H9 (cell line): ENCODE measurements around the gene TAP2. TPM values are rescaled to one million over a fixed set of nuclear protein-coding genes. Genes with fewer than 3 reads are reported as not detected.

Experiments
- DNase-seq: peaks from one replicate; pipeline ENCODE4 v3.0.0-alpha.2; 2017
- H2AFZ ChIP-seq: one replicate; pipeline ENCODE4 v1.6.1; 2013; ENCODE audit warnings: mild to moderate bottlenecking, low read length, control low read depth, moderate library complexity
- H2AK5ac ChIP-seq: 2 replicates; pipeline ENCODE4 v1.6.1; 2013; ENCODE audit warnings: low read length, control low read depth, mixed read lengths; ENCODE audit not compliant: insufficient read length
- H2BK120ac ChIP-seq: one replicate; pipeline ENCODE4 v1.6.1; 2013; ENCODE audit warnings: low read depth, mild to moderate bottlenecking, low read length, control low read depth, inconsistent platforms; ENCODE audit not compliant: poor library complexity, severe bottlenecking
- H2BK12ac ChIP-seq: 2 replicates; pipeline ENCODE4 v1.6.1; 2013; ENCODE audit warnings: low read length, control low read depth, mixed read lengths, low read depth; ENCODE audit not compliant: insufficient read length
- H2BK15ac ChIP-seq: 2 replicates; pipeline ENCODE4 v1.6.1; 2013; ENCODE audit warnings: low read depth, low read length, control low read depth
- H2BK20ac ChIP-seq: one replicate; pipeline ENCODE4 v1.6.1; 2013; ENCODE audit warnings: low read depth, mild to moderate bottlenecking, low read length, control low read depth, inconsistent platforms; ENCODE audit not compliant: poor library complexity, severe bottlenecking
- H2BK5ac ChIP-seq: 2 replicates; pipeline ENCODE4 v1.6.1; 2013; ENCODE audit warnings: low read length, control low read depth, mixed read lengths; ENCODE audit not compliant: insufficient read length
- H3K14ac ChIP-seq: 2 replicates; pipeline ENCODE4 v1.6.1; 2013; ENCODE audit warnings: low read length, control low read depth; ENCODE audit not compliant: insufficient read depth
- H3K18ac ChIP-seq: 2 replicates; pipeline ENCODE4 v1.6.1; 2013; ENCODE audit warnings: low read depth, mild to moderate bottlenecking, mixed read lengths, low read length, control low read depth; ENCODE audit not compliant: insufficient read length
- H3K23ac ChIP-seq: 2 replicates; pipeline ENCODE4 v1.6.1; 2013; ENCODE audit warnings: low read length, control low read depth, mixed read lengths, low read depth; ENCODE audit not compliant: insufficient read length
- H3K23me2 ChIP-seq: 2 replicates; pipeline ENCODE4 v1.6.1; 2013; ENCODE audit warnings: low read depth, mild to moderate bottlenecking, mixed read lengths, low read length, control low read depth; ENCODE audit not compliant: insufficient read length, poor library complexity, severe bottlenecking
- H3K27ac ChIP-seq: 2 replicates; pipeline ENCODE4 v1.5.1; 2013; ENCODE audit warnings: low read length, control low read depth, mixed read lengths, low read depth; ENCODE audit not compliant: insufficient read length
- H3K27me3 ChIP-seq: 2 replicates; pipeline ENCODE4 v1.6.1; 2013; ENCODE audit warnings: low read length, control low read depth, inconsistent platforms; ENCODE audit not compliant: insufficient read depth
- H3K4ac ChIP-seq: 2 replicates; pipeline ENCODE4 v1.6.1; 2013; ENCODE audit warnings: low read depth, mild to moderate bottlenecking, control low read depth, inconsistent platforms, low read length, moderate library complexity
- H3K4me1 ChIP-seq: 2 replicates; pipeline ENCODE4 v1.6.1; 2013; ENCODE audit warnings: low read length, control low read depth, inconsistent platforms; ENCODE audit not compliant: insufficient read depth
- H3K4me2 ChIP-seq: 2 replicates; pipeline ENCODE4 v1.6.1; 2013; ENCODE audit warnings: low read length, control low read depth, mixed read lengths; ENCODE audit not compliant: insufficient read length, insufficient read depth
- H3K56ac ChIP-seq: 2 replicates; pipeline ENCODE4 v1.6.1; 2013; ENCODE audit warnings: low read depth, mild to moderate bottlenecking, mixed read lengths, low read length, control low read depth; ENCODE audit not compliant: insufficient read length
- H3K79me1 ChIP-seq: 2 replicates; pipeline ENCODE4 v1.6.1; 2013; ENCODE audit warnings: low read depth, mild to moderate bottlenecking, moderate library complexity, low read length, control low read depth, inconsistent platforms; ENCODE audit not compliant: insufficient read depth, poor library complexity, severe bottlenecking
- H3K79me2 ChIP-seq: 2 replicates; pipeline ENCODE4 v1.6.1; 2013; ENCODE audit warnings: low read length, control low read depth, inconsistent platforms; ENCODE audit not compliant: insufficient read depth
- H3K9ac ChIP-seq: 2 replicates; pipeline ENCODE4 v1.6.1; 2013; ENCODE audit warnings: low read length, control low read depth, mixed read lengths; ENCODE audit not compliant: insufficient read length; ENCODE audit errors: extremely low read depth
- H3K9me3 ChIP-seq: one replicate; pipeline ENCODE4 v1.6.1; 2013; ENCODE audit warnings: low read depth, low read length, inconsistent platforms; ENCODE audit not compliant: control insufficient read depth
- H3T11ph ChIP-seq: one replicate; pipeline ENCODE4 v1.6.1; 2013; ENCODE audit warnings: mild to moderate bottlenecking, low read length, control low read depth, inconsistent platforms
- H4K20me1 ChIP-seq: one replicate; pipeline ENCODE4 v1.6.1; 2013; ENCODE audit not compliant: control insufficient read depth, insufficient read length, insufficient read depth
- H4K5ac ChIP-seq: 2 replicates; pipeline ENCODE4 v1.6.1; 2013; ENCODE audit warnings: low read depth, mild to moderate bottlenecking, mixed read lengths, low read length, control low read depth; ENCODE audit not compliant: insufficient read length
- H4K8ac ChIP-seq: replicated peaks from 2 replicates; pipeline ENCODE4 v1.6.1; 2013; ENCODE audit warnings: low read length, control low read depth, mixed read lengths, low read depth; ENCODE audit not compliant: insufficient read length
- H4K91ac ChIP-seq: 2 replicates; pipeline ENCODE4 v1.6.1; 2013; ENCODE audit warnings: low read depth, mild to moderate bottlenecking, moderate library complexity, mixed read lengths, low read length, control low read depth; ENCODE audit not compliant: insufficient read length
- H3K27ac Mint-ChIP-seq, 3 experiments: 2 replicates in 2 of 3; 3 replicates in 1 of 3; pipeline ENCODE4 v1.8.0; 2020 to 2021; ENCODE audit warnings: mixed read lengths in 3 of 3, mild to moderate bottlenecking in 1 of 3, moderate library complexity in 1 of 3
- H3K27me3 Mint-ChIP-seq: 2 replicates; pipeline ENCODE4 v1.8.0; 2021; ENCODE audit warnings: low read depth, mild to moderate bottlenecking, moderate library complexity, mixed read lengths
- H3K36me3 Mint-ChIP-seq, 3 experiments: 2 replicates in 2 of 3; 3 replicates in 1 of 3; pipeline ENCODE4 v1.8.0; 2020 to 2021; ENCODE audit warnings: low read depth in 3 of 3, mixed read lengths in 3 of 3; ENCODE audit not compliant: insufficient read depth in 1 of 3
- H3K4me1 Mint-ChIP-seq, 2 experiments: 2 replicates each; pipeline ENCODE4 v1.8.0; 2020; ENCODE audit warnings: mixed read lengths in 2 of 2
- H3K4me3 Mint-ChIP-seq, 2 experiments: 2 replicates in 1 of 2; 3 replicates in 1 of 2; pipeline ENCODE4 v1.8.0; 2020 to 2021; ENCODE audit warnings: mild to moderate bottlenecking in 2 of 2, mixed read lengths in 2 of 2, moderate library complexity in 1 of 2
- H3K9me3 Mint-ChIP-seq, 2 experiments: 2 replicates in 1 of 2; 3 replicates in 1 of 2; pipeline ENCODE4 v1.8.0; 2020; ENCODE audit warnings: mild to moderate bottlenecking in 2 of 2, mixed read lengths in 2 of 2, moderate library complexity in 1 of 2
- WGBS: extraction: QIAGEN DNeasy Blood & Tissue Kit; methylation state at CpG from one replicate; pipeline ENCODE4 v1.1.7; 2013; ENCODE audit warnings: missing lambda C conversion rate, low lambda C conversion rate, mixed read lengths; ENCODE audit not compliant: insufficient read length; ENCODE audit errors: extremely low coverage; 5-methylcytosine and 5-hydroxymethylcytosine counted together
- total RNA-seq: library from RNA; stranded (reverse); gene quantifications from 2 replicates; pipeline ENCODE4 v1.2.1, GENCODE V29; 2021
- TF ChIP-seq, protein P1 (sequence below): fragments of 200-600 bp; sonication (generic); conservative IDR thresholded peaks from 3 replicates; pipeline ENCODE4 v1.8.0; 2021; ENCODE audit warnings: antibody characterized with exemption, mild to moderate bottlenecking

The TAP2 gene
- total RNA-seq, 1 experiment from 2014 or later, result 16.3 TPM

DNA sequence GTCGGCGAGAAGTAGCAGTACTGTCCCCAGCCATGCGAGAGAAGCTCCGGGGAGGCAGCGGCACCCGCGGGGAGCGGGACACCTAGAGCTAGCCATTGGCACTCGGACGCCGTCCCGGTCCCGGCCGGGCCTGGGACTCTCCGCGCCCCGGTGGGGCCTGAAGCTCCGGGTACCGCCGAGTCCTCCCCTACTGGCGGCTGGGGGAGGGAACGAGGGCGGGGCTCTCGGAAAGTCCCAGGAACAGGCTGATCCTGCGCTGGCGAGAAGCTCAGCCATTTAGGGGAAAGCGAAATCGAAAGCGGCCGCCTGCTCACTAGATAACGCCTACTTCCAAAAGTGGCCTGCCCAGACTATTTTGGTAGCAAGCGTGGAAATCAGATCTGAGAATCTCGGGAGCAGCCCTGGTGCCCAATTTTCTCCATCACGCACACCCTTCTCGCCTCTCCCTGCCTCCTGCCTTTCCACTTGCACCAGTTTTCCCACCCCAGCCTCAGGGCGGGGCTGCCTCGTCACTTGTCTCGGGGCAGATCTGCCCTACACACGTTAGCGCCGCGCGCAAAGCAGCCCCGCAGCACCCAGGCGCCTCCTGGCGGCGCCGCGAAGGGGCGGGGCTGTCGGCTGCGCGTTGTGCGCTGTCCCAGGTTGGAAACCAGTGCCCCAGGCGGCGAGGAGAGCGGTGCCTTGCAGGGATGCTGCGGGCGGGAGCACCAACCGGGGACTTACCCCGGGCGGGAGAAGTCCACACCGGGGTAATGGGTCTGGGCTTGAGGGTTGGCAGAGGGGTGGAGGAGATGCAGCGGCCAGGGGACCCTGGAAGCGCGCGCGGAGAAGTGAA lies 15.2 kb upstream of the TAP2 start, which contains the start of the genes PSMB9 and TAP1:
Gene PSMB9 (plus strand): TSS at position 652 of the 835 bp plus-strand sequence. CDS start 38 bp downstream, at position 690.
Gene TAP1 (minus strand): TSS at position 164 of the 835 bp plus-strand sequence. CDS start 68 bp downstream, at position 96.
- H2AK5ac ChIP-seq, result no peak within 1 kb of the TSS
- TF ChIP-seq, protein P1, sequence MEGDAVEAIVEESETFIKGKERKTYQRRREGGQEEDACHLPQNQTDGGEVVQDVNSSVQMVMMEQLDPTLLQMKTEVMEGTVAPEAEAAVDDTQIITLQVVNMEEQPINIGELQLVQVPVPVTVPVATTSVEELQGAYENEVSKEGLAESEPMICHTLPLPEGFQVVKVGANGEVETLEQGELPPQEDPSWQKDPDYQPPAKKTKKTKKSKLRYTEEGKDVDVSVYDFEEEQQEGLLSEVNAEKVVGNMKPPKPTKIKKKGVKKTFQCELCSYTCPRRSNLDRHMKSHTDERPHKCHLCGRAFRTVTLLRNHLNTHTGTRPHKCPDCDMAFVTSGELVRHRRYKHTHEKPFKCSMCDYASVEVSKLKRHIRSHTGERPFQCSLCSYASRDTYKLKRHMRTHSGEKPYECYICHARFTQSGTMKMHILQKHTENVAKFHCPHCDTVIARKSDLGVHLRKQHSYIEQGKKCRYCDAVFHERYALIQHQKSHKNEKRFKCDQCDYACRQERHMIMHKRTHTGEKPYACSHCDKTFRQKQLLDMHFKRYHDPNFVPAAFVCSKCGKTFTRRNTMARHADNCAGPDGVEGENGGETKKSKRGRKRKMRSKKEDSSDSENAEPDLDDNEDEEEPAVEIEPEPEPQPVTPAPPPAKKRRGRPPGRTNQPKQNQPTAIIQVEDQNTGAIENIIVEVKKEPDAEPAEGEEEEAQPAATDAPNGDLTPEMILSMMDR, result peak; percentile 71
- H3K27ac Mint-ChIP-seq, result peak within 1 kb of the TSS in 2 of 3 experiments; percentile 87 to 92; a peak in 5 of 7 replicates
- H3K9me3 ChIP-seq, result no peaks in the 10 kb centered on the region
- peak within 1 kb of the TSS; percentile 72 for H3K18ac ChIP-seq
- H3K4me3 Mint-ChIP-seq, result peak within 1 kb of the TSS; percentile 89 to 92
- H3K27me3 ChIP-seq, result peaks cover 6% of the 10 kb centered on the region; the same call in 1 of the 2 replicates
- no peak within 1 kb of the TSS for H2BK5ac ChIP-seq
- peak; percentile 95 for DNase-seq
- WGBS, result no CpG with 5 or more reads among the region's 68 CpGs
- peaks cover 73% of the 10 kb centered on the region for H3K27me3 Mint-ChIP-seq
- H2AFZ ChIP-seq, result peak within 1 kb of the TSS; percentile 51
- H2BK15ac ChIP-seq, result no peak within 1 kb of the TSS
- H3K36me3 Mint-ChIP-seq, result peaks cover 0 to 12% (median 5%) of the 10 kb centered on the region in 3 experiments; a peak in 5 of 7 replicates
- H3T11ph ChIP-seq, result no peak within 1 kb of the TSS
- H3K4me1 Mint-ChIP-seq, result peaks cover 14 to 21% of the 10 kb centered on the region in 2 experiments
- no peaks in the 10 kb centered on the region for H3K79me2 ChIP-seq
- H3K27ac ChIP-seq, result no peak within 1 kb of the TSS
- no peak within 1 kb of the TSS for H4K91ac ChIP-seq
- no peak within 1 kb of the TSS for H3K56ac ChIP-seq
- peaks cover 16% of the 10 kb centered on the region for H3K23me2 ChIP-seq
- H2BK20ac ChIP-seq, result no peak within 1 kb of the TSS
- H3K4ac ChIP-seq, result no peak within 1 kb of the TSS
- H2BK120ac ChIP-seq, result no peak within 1 kb of the TSS
- H3K79me1 ChIP-seq, result no peaks in the 10 kb centered on the region
- no peaks in the 10 kb centered on the region for H4K20me1 ChIP-seq
- H2BK12ac ChIP-seq, result no peak within 1 kb of the TSS
- H3K4me1 ChIP-seq, result no peaks in the 10 kb centered on the region; the same call in 1 of the 2 replicates
- no peak within 1 kb of the TSS for H3K9ac ChIP-seq
- H3K23ac ChIP-seq, result no peak within 1 kb of the TSS
- peak within 1 kb of the TSS; percentile 96 for H3K4me2 ChIP-seq
- no peaks in the 10 kb centered on the region for H3K9me3 Mint-ChIP-seq
- no peak within 1 kb of the TSS for H4K5ac ChIP-seq
- H3K14ac ChIP-seq, result peak within 1 kb of the TSS; percentile 85
- no peak within 1 kb of the TSS for H4K8ac ChIP-seq
